Gastrocnemius medialis (tissue), 4 donors: ENCODE data around the gene ARHGEF7.

ENCODE experiments used
- POLR2A ChIP-seq, 2 donors: fragments of 450-650 bp; IDR thresholded peaks; one replicate each; pipeline ENCODE4 v1.6.1; 2017; ENCODE audit warnings: antibody characterized with exemption in 2 of 2, mild to moderate bottlenecking in 2 of 2, moderate library complexity in 2 of 2
- TF ChIP-seq, protein P1 (sequence below), 5 experiments: fragments of 450-650 bp in 3 of 5; fragments of 200-600 bp in 2 of 5; sonication (generic) in 2 of 5; IDR thresholded peaks in 4 of 5; conservative IDR thresholded peaks in 1 of 5; 1 replicate in 4 of 5; 2 replicates in 1 of 5; pipeline ENCODE4 v1.5.1; 2016 to 2019; ENCODE audit warnings: antibody characterized with exemption in 5 of 5, mild to moderate bottlenecking in 3 of 5, moderate library complexity in 3 of 5

DNA sequence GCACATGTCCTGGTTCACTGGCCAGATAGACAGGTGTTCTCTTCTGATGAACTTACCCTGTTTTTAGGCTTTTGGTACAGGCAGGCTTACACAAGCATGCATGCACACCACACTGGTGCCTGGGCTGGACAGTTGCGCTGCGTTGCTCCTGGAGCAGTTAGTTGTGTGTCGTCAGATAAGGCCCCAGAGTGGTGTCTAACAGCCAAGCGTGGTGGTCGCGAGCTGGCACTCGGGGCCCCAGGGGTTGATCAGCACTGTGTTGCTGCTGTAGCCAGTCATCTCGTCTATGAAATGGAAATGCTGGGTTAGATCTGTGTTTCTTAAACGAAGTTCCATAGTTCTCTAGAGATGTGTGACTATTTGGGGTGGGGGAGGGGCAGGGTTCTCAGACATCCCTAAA lies 180.8 kb downstream of the ARHGEF7 start:
- TF ChIP-seq, protein P1, sequence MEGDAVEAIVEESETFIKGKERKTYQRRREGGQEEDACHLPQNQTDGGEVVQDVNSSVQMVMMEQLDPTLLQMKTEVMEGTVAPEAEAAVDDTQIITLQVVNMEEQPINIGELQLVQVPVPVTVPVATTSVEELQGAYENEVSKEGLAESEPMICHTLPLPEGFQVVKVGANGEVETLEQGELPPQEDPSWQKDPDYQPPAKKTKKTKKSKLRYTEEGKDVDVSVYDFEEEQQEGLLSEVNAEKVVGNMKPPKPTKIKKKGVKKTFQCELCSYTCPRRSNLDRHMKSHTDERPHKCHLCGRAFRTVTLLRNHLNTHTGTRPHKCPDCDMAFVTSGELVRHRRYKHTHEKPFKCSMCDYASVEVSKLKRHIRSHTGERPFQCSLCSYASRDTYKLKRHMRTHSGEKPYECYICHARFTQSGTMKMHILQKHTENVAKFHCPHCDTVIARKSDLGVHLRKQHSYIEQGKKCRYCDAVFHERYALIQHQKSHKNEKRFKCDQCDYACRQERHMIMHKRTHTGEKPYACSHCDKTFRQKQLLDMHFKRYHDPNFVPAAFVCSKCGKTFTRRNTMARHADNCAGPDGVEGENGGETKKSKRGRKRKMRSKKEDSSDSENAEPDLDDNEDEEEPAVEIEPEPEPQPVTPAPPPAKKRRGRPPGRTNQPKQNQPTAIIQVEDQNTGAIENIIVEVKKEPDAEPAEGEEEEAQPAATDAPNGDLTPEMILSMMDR (IDR thresholded peaks at IDR 0.05 in 4 of 5, conservative IDR thresholded peaks at IDR 0.05 in 1 of 5), result no peak
- TF ChIP-seq POLR2A (IDR thresholded peaks at IDR 0.05), result no peak
